Naive B cell (primary cell): Measurements from ENCODE around the gene C1QTNF1. TPM values are rescaled to one million over a fixed set of nuclear protein-coding genes. Genes with fewer than 3 reads are reported as not detected.

ENCODE experiments used
- ATAC-seq, 2 donors: fragments of 150-1000 bp; cut with Tn5 transposase; 2 replicates each; pipeline ENCODE4 v1.10.0; 2021; ENCODE audit warnings: low read depth in 2 of 2, mild to moderate bottlenecking in 2 of 2, moderate library complexity in 2 of 2
- DNase-seq: peaks from one replicate; pipeline ENCODE4 v3.0.0; 2022
- H3K27ac Mint-ChIP-seq, 6 donors: one replicate each; pipeline ENCODE4 v1.8.0; 2020 to 2022; ENCODE audit warnings: mild to moderate bottlenecking in 6 of 6, mixed read lengths in 6 of 6, moderate library complexity in 5 of 6, inconsistent platforms in 2 of 6
- H3K27me3 Mint-ChIP-seq, 3 donors: one replicate each; pipeline ENCODE4 v1.8.0; 2021 to 2022; ENCODE audit warnings: mixed read lengths in 3 of 3, mild to moderate bottlenecking in 1 of 3
- H3K36me3 Mint-ChIP-seq, 2 donors: one replicate each; pipeline ENCODE4 v1.8.0; 2020 to 2022; ENCODE audit warnings: mixed read lengths in 2 of 2, inconsistent platforms in 1 of 2, mild to moderate bottlenecking in 1 of 2
- H3K4me1 Mint-ChIP-seq, 3 donors: one replicate each; pipeline ENCODE4 v1.8.0; 2020 to 2022; ENCODE audit warnings: mixed read lengths in 3 of 3, inconsistent platforms in 1 of 3, mild to moderate bottlenecking in 1 of 3, moderate library complexity in 1 of 3
- H3K4me3 Mint-ChIP-seq, 8 donors: one replicate each; pipeline ENCODE4 v1.8.0; 2020 to 2022; ENCODE audit warnings: mild to moderate bottlenecking in 8 of 8, mixed read lengths in 8 of 8, moderate library complexity in 8 of 8, inconsistent platforms in 2 of 8
- H3K9me3 Mint-ChIP-seq, 7 donors: one replicate each; pipeline ENCODE4 v1.8.0; 2020 to 2022; ENCODE audit warnings: mixed read lengths in 7 of 7, mild to moderate bottlenecking in 5 of 7, inconsistent platforms in 2 of 7, moderate library complexity in 1 of 7
- polyA plus RNA-seq, 6 donors: library from polyadenylated mRNA; unstranded; fragments of 300-500 nt; fragmentation: Illumina TruSeq; gene quantifications; one replicate each; pipeline ENCODE4 v1.2.3, GENCODE V29; 2021; ENCODE audit warnings: low read depth in 6 of 6

C1QTNF1 gene
- polyA plus RNA-seq, 6 donors from 2014 or later = not detected

DNA sequence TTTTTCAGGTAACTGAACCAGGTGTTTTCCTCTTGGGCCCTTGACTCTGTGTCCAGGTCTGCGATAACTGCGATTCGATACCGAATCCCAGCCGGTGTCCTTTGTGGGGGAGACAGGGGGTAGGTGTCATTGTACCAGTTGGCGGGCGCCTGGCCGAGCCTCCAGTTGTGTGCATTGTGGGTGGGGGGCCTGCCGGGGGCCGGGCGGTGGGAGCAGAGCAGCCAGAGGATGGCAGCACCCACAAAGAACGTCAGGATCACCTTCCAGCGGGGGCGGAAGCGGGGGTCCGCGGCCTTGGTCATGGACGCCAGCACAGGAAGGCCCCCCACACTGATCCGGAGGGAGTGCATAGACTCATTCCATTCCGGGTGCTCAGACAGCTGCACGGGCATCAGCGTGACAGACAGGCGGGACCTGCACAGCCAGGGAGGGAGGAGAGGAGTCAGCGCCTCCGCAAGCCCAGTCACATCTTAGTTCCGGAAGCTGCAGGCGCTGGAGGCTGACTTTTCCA lies 26.7 kb upstream of the C1QTNF1 start:
- ATAC-seq (no peak), DNase-seq (no peak)
- H3K9me3 Mint-ChIP-seq = no peaks in the 10 kb centered on the region
- H3K4me1 Mint-ChIP-seq = peaks cover 20 to 32% (median 26%) of the 10 kb centered on the region in 3 donors
- H3K27ac Mint-ChIP-seq = no peak overlapping the region
- H3K27me3 Mint-ChIP-seq = no peaks in the 10 kb centered on the region
- peaks cover 0 to 9% of the 10 kb centered on the region in 2 donors for H3K36me3 Mint-ChIP-seq
- no peak overlapping the region for H3K4me3 Mint-ChIP-seq

DNA sequence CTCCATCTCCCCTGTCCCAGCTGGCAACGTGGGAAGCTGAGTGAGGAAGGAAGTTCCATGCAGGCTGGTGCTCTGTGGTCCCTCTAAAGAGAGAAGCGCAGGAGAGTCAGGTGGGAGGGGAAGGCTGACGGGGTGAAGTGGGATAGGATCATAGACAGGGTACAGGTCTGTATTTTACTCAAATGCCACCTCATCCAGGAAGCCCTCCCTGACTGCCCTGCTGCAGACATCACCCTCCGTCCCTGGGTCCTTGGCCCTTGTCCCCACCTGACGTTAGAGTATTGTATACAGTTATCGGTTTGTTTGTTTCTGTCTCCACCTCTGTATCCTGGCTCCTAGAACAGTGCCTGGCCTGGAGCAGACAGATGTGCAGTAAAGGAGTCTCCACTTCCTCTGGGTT lies 26.1 kb upstream of the C1QTNF1 start:
- Mint-ChIP-seq H3K4me3 (no peak overlapping the region), H3K4me1 (peaks cover 17 to 35% (median 24%) of the 10 kb centered on the region in 3 donors), H3K9me3 (no peaks in the 10 kb centered on the region), H3K36me3 (peaks cover 0 to 5% of the 10 kb centered on the region in 2 donors), H3K27me3 (no peaks in the 10 kb centered on the region), H3K27ac (no peak overlapping the region)
- DNase-seq (no peak), ATAC-seq (no peak)

DNA sequence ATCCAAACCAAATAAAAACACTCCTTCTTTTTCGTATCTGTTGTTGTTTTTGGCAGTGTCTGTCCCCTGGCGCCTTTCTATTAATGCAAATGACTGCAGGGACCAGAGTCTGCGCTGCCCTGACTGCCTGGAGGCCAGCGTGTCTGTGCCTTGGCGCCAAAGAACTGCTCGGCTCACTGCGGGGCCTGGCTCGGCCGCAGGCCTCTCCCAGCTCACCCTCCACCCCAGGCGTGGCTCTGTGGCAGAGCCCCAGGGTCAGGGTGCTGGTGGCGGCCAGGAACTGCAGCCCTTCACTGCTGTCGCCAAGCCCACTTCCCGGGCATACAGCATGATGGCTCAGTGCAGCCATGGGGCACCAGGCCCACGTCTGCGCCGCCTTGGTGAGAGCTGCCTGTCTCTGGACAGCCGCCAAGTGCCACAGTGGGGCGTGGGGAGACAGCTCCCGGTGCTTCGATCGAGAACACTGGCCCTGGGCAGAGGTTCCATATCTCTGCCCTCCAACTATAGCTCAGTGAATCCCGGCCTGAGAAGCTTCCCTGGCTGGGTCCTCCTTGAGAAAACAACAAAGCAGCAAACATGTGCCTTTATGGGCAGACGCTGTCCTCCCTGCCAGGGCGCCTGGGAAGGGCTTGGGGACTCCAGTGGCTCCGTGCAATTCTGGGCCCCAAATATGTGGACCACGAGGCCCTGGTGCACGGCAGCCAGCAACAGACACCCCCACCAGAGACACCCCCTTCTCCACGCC lies 25.5 kb upstream of the C1QTNF1 start:
- Mint-ChIP-seq H3K9me3 (no peaks in the 10 kb centered on the region), H3K36me3 (no peaks in the 10 kb centered on the region), H3K27me3 (no peaks in the 10 kb centered on the region), H3K4me3 (no peak overlapping the region), H3K4me1 (peaks cover 12 to 40% (median 21%) of the 10 kb centered on the region in 3 donors), H3K27ac (peak overlapping the region in 1 of 6 donors; percentile 2)
- no peak for ATAC-seq
- DNase-seq = no peak

DNA sequence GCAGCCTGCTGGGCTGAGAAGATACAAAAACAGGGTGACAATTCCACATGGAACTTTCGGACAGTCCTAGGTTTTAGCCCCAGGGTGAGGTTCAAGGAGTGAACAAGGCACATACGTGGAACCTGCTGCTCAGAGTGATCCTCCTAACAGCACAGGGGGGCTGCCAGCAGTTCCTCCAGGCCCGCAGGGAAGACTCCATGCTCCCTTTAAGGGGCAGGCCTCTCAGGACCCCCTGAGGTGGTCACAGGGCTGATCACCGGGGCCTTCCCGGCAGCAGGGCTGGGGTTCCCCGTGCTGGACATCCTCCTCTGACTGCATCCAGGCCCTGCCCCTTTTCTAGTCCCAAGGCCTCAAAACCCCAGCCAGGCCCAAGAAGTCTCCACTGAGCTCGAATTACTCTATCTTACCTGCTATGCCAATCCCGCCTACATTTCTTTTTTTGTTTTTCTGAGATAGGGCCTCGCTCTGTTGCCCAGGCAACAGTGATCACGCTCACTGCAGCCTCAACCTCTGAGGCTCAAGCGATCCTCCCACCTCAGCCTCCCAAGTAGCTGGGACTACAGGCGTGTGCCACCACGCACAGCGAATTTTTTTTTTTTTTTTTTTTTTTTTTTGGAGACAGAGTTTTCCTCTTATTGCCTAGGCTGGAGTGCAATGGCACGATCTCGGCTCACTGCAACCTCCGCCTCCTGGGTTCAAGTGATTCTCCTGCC lies 24.8 kb upstream of the C1QTNF1 start:
- no peak for ATAC-seq
- Mint-ChIP-seq H3K4me3 (no peak overlapping the region), H3K9me3 (no peaks in the 10 kb centered on the region), H3K36me3 (no peaks in the 10 kb centered on the region), H3K4me1 (peaks cover 10 to 41% (median 25%) of the 10 kb centered on the region in 3 donors), H3K27ac (no peak overlapping the region), H3K27me3 (no peaks in the 10 kb centered on the region)
- no peak for DNase-seq

DNA sequence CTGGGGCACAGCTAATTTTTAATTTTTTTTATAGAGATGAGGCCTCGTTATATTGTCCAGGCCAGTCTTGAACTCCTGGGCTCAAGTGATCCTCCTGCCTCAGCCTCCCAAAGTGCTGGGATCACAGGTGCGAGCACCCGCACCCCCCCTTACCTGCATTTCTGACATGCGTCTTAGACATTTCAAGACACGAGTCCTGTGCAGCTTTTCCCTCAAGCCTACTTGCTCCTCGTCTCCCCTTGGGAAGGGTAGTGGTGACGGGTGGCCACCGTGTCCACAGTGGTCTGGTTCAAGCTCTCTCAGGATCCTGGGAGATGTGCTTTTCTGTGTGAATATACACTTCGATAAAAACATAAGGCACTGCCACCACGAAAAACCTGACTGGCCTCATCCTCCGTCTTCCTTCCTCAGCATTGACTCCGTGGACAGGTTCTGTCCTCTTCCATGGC lies 24.0 kb upstream of the C1QTNF1 start:
- H3K27ac Mint-ChIP-seq = peak overlapping the region in 2 of 6 donors; percentile 54 to 85
- H3K27me3 Mint-ChIP-seq = no peaks in the 10 kb centered on the region
- H3K4me3 Mint-ChIP-seq = peak overlapping the region in 1 of 8 donors; percentile 48
- H3K36me3 Mint-ChIP-seq = no peaks in the 10 kb centered on the region
- H3K9me3 Mint-ChIP-seq = no peaks in the 10 kb centered on the region
- ATAC-seq (no peak), DNase-seq (no peak)
- H3K4me1 Mint-ChIP-seq = peaks cover 10 to 37% (median 25%) of the 10 kb centered on the region in 3 donors

DNA sequence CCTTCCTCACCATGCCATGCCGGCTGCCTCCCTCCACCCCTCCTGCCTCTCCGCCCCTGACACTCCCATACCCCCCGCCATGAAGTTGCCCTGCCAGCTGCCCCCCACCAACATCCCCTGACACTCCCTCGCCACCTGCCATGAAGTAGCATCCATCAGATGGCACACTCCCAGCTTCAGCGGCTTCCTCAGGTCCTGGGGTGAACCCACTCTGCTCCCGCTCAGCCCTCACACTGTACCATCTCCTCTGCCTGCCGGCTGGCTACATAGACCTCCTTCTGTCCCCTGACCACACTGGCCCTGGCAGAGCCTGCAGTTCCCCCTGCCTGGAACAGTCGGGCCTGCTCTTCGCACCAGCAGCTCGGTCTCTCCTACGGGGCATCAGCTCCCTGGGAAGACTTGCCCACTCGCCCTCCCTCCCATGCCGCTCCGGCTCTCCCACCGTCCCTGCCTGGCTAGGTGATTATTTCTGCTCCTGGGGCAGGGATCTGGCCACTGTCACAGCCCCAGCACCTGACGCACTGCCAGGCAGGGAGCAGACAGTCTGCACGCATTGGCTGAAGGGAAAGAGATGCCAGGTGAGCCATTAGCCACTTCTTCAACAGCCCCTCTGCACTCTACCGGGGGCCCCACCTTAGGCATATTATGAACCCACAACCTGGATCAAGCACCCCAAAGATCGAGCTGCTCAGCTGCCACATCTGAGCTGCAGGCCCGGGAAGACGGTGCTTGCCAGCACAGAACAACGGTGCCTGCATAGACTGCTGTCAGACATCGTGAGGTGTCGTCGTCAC lies 23.4 kb upstream of the C1QTNF1 start:
- Mint-ChIP-seq H3K4me3 (peak overlapping the region in 2 of 8 donors; percentile 48 to 59), H3K36me3 (no peaks in the 10 kb centered on the region), H3K4me1 (peaks cover 14 to 37% (median 25%) of the 10 kb centered on the region in 3 donors), H3K27ac (peak overlapping the region in 2 of 6 donors; percentile 68 to 85), H3K27me3 (no peaks in the 10 kb centered on the region), H3K9me3 (no peaks in the 10 kb centered on the region)
- ATAC-seq (no peak), DNase-seq (no peak)

DNA sequence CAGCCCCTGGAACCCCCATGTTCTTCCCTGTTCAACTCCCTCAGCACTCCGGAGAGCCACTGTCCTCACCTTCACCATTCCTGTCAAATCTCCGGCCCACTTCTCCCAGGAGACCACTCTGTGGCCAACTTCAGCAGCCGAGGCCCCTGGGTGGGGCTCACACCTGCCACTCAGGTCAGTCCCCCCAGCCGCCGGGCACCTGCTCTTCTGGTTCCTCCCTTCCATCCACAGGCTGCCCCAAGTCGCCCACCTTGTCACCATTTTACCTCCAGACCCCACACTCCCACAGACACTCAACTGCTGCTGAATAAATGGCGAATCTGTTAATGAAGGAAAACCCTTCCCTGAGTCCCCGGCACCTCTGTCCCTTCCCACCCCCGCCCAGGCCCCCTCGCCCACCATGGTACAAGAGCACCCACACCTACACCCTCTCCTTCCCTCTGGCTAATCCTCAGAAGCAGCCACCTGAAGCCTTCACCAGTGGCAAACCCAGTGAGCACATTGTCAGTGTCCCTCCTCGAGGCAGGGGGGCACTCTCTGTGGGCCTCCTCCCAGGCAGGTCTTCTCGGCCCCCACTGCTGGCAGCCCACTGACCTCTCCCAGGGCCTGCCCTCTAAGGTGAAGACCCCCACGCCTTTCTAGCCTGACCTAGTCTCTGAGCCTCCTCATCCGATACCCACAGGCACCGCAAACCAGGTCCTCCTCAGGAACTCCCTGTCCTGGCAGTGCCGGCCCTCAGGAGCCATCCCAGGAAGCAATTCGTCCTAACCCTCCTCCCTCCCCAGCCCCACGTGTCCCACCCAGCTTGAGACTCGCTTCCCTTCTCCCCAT lies 22.6 kb upstream of the C1QTNF1 start:
- ATAC-seq (no peak), DNase-seq (no peak)
- Mint-ChIP-seq H3K36me3 (no peaks in the 10 kb centered on the region), H3K27me3 (no peaks in the 10 kb centered on the region), H3K4me1 (peaks cover 19 to 42% (median 33%) of the 10 kb centered on the region in 3 donors), H3K27ac (peak overlapping the region in 2 of 6 donors; percentile 49 to 74), H3K4me3 (peak overlapping the region in 1 of 8 donors; percentile 59), H3K9me3 (no peaks in the 10 kb centered on the region)

DNA sequence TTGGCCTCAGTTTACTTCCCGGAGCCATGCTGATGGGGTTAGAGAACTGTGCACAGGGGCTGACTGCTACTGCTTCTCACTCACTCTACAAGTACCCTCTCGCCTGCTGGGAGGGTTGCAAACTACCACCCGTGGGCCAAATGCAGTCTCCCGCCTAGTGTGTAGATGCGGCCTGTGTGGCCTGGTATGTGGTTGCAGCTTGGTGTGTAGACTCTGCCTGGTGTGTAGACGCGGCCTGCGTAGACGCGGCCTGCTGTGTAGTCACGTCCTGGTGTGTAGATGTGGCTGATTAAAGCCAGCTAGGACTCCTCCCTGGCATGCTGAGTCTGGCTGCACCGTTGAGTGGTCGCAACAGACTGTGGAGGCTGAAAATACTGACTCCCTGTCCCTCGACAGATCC lies 21.7 kb upstream of the C1QTNF1 start:
- Mint-ChIP-seq H3K36me3 (no peaks in the 10 kb centered on the region), H3K27ac (peak overlapping the region in 1 of 6 donors; percentile 49), H3K9me3 (no peaks in the 10 kb centered on the region), H3K27me3 (no peaks in the 10 kb centered on the region), H3K4me1 (peaks cover 28 to 50% (median 41%) of the 10 kb centered on the region in 3 donors), H3K4me3 (no peak overlapping the region)
- ATAC-seq (no peak), DNase-seq (no peak)

DNA sequence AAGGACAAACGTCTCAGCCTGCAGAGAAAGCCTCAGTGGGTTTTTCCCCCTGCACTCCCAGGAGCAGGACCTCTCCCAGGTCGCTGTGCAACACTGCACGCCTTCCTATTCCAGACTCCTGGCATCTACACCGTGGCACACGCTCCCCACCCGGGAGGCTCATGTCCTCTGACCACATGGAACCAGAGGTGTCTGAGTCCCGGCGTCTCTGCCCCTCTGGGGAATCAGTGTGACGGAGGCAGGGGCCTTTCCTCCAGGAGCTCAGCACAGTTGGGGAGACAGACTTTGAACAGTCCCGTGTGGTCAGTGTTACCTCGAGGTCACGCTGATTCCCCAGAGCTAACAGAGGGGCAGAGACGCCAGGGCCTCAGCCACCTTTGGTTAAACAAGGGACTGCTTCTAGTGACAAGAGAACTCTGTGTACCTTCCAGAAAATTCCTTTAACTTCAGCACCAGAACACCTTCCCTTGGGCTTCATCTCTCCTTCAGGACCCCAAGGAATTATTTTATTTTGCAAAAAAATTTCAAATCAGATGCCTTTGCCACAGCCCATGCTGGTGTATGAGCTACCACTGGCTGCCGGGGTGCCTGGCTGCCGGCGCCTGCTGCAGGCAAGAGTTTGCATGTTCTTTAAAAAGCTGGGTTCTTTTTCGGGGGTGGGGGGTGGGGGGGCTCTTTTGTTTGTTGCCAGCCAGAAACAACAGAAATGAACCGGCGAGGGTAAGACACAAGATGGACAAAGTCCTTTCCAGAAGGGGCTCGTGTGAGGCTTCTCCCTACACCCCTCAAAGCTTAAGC lies 21.0 kb upstream of the C1QTNF1 start:
- ATAC-seq (no peak), DNase-seq (no peak)
- H3K27me3 Mint-ChIP-seq = no peaks in the 10 kb centered on the region
- no peaks in the 10 kb centered on the region for H3K36me3 Mint-ChIP-seq
- no peak overlapping the region for H3K4me3 Mint-ChIP-seq
- H3K9me3 Mint-ChIP-seq = no peaks in the 10 kb centered on the region
- H3K27ac Mint-ChIP-seq = no peak overlapping the region
- H3K4me1 Mint-ChIP-seq = peaks cover 35 to 57% (median 47%) of the 10 kb centered on the region in 3 donors

DNA sequence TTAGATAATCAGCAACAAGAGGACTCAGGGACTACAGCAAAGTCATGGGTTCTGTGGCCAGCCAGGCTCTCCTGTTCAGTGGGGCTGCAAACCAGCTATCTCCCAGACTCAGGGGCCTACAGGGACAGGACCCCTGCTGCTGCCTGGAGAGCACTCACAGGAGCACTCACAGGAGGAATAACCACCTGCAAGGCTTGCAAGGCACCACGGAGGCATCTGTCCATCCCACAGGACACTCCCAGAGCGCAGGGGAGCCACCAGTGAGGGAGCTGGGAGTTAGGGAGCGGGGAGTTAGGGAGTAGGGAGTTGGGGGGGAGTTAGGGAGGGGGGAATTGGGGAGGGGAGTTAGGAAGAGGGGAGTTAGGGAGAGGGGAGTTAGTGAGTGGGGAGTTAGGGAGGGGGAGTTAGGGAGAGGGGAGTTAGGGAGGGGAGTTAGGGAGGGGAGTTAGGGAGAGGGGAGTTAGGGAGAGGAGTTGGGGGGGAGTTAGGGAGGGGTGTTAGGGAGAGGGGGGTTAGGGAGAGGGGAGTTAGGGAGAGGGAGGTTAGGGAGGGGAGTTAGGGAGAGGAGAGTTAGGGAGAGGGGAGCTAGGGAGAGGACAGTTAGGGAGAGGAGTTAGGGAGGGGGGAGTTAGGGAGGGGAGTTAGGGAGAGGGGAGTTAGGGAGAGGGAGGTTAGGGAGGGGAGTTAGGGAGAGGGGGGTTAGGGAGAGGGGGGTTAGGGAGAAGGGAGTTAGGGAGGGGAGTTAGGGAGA lies 20.1 kb upstream of the C1QTNF1 start:
- no peak overlapping the region for H3K4me3 Mint-ChIP-seq
- DNase-seq (no peak), ATAC-seq (no peak)
- peaks cover 43 to 65% (median 55%) of the 10 kb centered on the region in 3 donors for H3K4me1 Mint-ChIP-seq
- H3K9me3 Mint-ChIP-seq = no peaks in the 10 kb centered on the region
- H3K27me3 Mint-ChIP-seq = no peaks in the 10 kb centered on the region
- no peaks in the 10 kb centered on the region for H3K36me3 Mint-ChIP-seq
- no peak overlapping the region for H3K27ac Mint-ChIP-seq

DNA sequence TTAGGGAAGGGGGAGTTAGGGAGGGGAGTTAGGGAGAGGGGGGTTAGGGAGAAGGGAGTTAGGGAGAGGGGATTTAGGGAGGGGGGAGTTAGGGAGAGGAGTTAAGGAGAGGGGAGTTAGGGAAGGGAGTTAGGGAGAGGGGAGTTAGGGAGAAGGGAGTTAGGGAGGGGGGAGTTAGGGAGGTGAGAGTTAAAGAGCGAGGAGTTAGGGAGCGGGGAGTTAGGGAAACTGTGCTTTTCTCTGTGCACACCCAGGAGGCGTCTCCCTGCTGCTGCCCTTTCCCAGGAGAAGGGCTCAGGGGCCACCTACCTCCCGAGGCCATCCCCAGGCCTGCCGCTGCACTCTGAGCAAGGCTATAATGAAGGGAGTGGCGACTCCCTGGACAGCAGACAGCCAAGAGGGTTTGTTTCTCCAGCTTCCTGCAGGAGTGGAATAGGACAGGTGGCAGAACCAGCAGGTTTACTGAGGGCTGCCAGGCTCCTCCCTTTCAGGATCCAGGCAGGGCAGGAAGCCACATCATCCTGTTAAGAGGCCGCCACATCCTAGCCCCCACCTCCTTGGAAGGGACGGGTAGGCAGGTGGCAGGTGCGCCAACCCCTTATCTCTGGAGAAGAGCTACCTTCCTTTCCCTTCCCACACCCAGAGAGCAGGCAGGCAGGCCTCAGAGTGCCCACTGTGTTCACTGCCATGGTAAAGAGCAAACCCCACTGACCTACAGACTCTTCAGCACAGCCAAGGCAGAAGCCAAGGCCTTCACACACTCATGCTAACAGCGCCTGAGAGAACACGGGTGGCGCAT lies 18.7 kb upstream of the C1QTNF1 start:
- no peak for ATAC-seq
- H3K27me3 Mint-ChIP-seq = no peaks in the 10 kb centered on the region
- H3K27ac Mint-ChIP-seq = no peak overlapping the region
- H3K4me3 Mint-ChIP-seq = peak overlapping the region in 1 of 8 donors; percentile 7
- H3K36me3 Mint-ChIP-seq = no peaks in the 10 kb centered on the region
- H3K4me1 Mint-ChIP-seq = peaks cover 51 to 73% (median 59%) of the 10 kb centered on the region in 3 donors
- DNase-seq = no peak
- no peaks in the 10 kb centered on the region for H3K9me3 Mint-ChIP-seq
